22Rv1 (cell line): Measurements from ENCODE around the gene UCKL1.

ENCODE experiments used
- CTCF ChIP-seq: fragments of 450-650 bp; IDR thresholded peaks from 2 replicates; pipeline ENCODE4 v1.5.1; 2017; ENCODE audit warnings: mild to moderate bottlenecking
- ZFX ChIP-seq: fragments of 450-650 bp; IDR thresholded peaks from 2 replicates; pipeline ENCODE4 v1.6.1; 2017; ENCODE audit warnings: antibody characterized with exemption, borderline replicate concordance

- TF ChIP-seq CTCF: no peak; the same call in 1 of the 2 replicates
- no peak for TF ChIP-seq ZFX
These were observed at the start of gene UCKL1 for GRCh38 chr20:63955827-63956663.
